AG04450 (cell line): Measurements from ENCODE around the gene CNTNAP2. TPM values are rescaled to one million over a fixed set of nuclear protein-coding genes. Genes with fewer than 3 reads are reported as not detected.

Experiments
- CTCF ChIA-PET: fragments of 300-600, 350-600 bp; formaldehyde crosslinking; extraction: SDS; loops from one replicate; lab custom pipeline; 2022; ENCODE audit warnings: antibody characterized with exemption, inconsistent platforms; lab: Charles Lee
- POLR2A ChIA-PET: fragments of 350-600 bp; formaldehyde crosslinking; extraction: SDS; loops from one replicate; lab custom pipeline; 2021; ENCODE audit warnings: antibody characterized with exemption, inconsistent platforms; lab: Yijun Ruan, JAX
- DNase-seq: peaks from one replicate; pipeline ENCODE4 v3.0.0-alpha.2; 2011; ENCODE audit warnings: low read depth, low spot score
- H3K27ac ChIP-seq: one replicate; pipeline ENCODE4 v1.5.1; 2012; ENCODE audit warnings: low read depth, low read length, control low read depth
- H3K27me3 ChIP-seq: one replicate; pipeline ENCODE4 v1.6.0; 2012; ENCODE audit warnings: low read length; ENCODE audit not compliant: control insufficient read depth, insufficient read depth
- H3K4me3 ChIP-seq: 2 replicates; pipeline ENCODE4 v1.5.1; 2011; ENCODE audit warnings: mild to moderate bottlenecking, low read depth, low read length, control low read depth
- H3K9me3 ChIP-seq: 2 replicates; pipeline ENCODE4 v1.5.1; 2012; ENCODE audit warnings: low read length; ENCODE audit not compliant: control insufficient read depth, insufficient read depth
- polyA plus RNA-seq: library from polyadenylated mRNA; depleted of rRNA; stranded (reverse); fragments of >200 nt; gene quantifications from 2 replicates; pipeline ENCODE4 v1.2.3, GENCODE V29; 2011
- TF ChIP-seq, protein P1 (sequence below): IDR thresholded peaks from 2 replicates; pipeline ENCODE4 v1.5.1; 2011; ENCODE audit warnings: low read depth, low read length, control low read depth, inconsistent platforms

Gene CNTNAP2
- polyA plus RNA-seq, 1 experiment, result not detected

DNA sequence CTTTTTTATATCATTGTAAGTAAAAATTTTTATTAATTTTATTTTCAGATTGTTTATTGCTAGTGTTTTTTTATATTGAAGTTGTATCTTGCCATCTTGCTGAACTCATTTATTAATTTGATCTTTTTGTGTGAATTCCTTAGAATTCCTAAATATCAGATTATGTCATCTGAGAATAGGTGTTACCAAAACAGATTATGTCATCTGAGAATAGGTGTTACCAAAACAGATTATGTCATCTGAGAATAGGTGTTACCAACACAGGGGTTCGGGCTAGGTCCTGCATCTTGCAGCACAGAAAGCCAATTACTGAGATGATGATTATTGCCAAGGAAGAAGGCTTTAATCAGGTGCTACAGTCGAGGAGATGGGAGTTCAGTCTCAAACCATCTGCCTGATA, 383.4 kb downstream of the CNTNAP2 start:
- H3K4me3 ChIP-seq, result no peak overlapping the region
- DNase-seq, result no peak
- no peaks in the 10 kb centered on the region for H3K27me3 ChIP-seq
- no peak overlapping the region for H3K27ac ChIP-seq
- TF ChIP-seq, protein P1, sequence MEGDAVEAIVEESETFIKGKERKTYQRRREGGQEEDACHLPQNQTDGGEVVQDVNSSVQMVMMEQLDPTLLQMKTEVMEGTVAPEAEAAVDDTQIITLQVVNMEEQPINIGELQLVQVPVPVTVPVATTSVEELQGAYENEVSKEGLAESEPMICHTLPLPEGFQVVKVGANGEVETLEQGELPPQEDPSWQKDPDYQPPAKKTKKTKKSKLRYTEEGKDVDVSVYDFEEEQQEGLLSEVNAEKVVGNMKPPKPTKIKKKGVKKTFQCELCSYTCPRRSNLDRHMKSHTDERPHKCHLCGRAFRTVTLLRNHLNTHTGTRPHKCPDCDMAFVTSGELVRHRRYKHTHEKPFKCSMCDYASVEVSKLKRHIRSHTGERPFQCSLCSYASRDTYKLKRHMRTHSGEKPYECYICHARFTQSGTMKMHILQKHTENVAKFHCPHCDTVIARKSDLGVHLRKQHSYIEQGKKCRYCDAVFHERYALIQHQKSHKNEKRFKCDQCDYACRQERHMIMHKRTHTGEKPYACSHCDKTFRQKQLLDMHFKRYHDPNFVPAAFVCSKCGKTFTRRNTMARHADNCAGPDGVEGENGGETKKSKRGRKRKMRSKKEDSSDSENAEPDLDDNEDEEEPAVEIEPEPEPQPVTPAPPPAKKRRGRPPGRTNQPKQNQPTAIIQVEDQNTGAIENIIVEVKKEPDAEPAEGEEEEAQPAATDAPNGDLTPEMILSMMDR, result no peak
- CTCF ChIA-PET, result no interaction called here
- POLR2A ChIA-PET, result no interaction called here
- peaks cover 9% of the 10 kb centered on the region; the same call in 1 of the 2 replicates for H3K9me3 ChIP-seq

DNA sequence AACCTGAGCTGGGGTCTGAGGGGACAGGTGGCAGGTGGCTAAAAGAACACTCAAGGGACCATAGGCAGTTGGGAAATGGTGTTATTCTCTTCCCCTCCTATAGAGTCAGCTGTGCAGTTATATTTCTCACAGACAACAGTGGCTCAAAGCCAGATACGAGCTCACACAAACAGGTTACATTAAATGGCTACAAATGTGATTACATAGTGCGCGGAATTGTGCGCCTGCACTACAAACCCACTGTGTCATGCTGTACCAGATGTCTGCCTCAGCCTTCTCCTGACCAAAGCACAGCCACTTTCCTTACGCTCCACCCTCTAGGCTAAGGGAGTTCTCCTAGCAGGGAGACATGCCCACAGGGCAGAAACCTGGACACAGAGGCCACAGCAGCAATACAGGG, 387.2 kb downstream of the CNTNAP2 start:
- no peak for DNase-seq
- ChIA-PET CTCF (no interaction called here), POLR2A (no interaction called here)
- peaks cover 41% of the 10 kb centered on the region for H3K9me3 ChIP-seq
- no peak overlapping the region for H3K27ac ChIP-seq
- H3K27me3 ChIP-seq, result no peaks in the 10 kb centered on the region
- TF ChIP-seq, protein P1, result no peak
- H3K4me3 ChIP-seq, result no peak overlapping the region

DNA sequence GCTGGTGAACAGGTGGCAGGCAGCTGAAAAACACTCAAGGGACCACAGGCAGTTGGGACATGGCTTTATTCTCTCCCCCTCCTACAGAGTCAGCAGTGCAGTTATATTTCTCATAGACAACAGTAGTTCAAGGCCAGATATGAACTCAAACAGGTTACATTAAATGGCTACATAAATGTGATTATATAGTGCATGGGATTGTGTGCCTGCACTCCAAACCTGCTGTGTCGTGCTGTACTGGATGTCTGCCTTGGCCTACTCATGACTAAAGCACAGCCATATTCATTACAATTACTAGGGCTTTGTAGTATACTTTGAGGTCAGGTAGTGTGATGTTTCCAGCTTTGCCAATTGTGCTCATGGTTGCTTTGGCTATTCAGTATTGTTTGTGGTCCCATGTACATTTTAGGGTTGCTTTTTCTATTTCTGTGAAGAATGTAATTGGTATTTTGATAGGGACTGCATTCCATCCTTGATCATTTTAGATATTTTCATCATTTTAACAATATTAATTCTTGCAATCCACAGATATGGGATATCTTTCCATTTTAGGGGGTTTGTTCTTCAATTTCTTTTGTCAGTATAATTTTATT, 393.6 kb downstream of the CNTNAP2 start:
- H3K27ac ChIP-seq, result no peak overlapping the region
- no peaks in the 10 kb centered on the region for H3K27me3 ChIP-seq
- no peak for DNase-seq
- POLR2A ChIA-PET, result no interaction called here
- no peak overlapping the region for H3K4me3 ChIP-seq
- H3K9me3 ChIP-seq, result peaks cover 42% of the 10 kb centered on the region
- CTCF ChIA-PET, result no interaction called here
- TF ChIP-seq, protein P1, result no peak

DNA sequence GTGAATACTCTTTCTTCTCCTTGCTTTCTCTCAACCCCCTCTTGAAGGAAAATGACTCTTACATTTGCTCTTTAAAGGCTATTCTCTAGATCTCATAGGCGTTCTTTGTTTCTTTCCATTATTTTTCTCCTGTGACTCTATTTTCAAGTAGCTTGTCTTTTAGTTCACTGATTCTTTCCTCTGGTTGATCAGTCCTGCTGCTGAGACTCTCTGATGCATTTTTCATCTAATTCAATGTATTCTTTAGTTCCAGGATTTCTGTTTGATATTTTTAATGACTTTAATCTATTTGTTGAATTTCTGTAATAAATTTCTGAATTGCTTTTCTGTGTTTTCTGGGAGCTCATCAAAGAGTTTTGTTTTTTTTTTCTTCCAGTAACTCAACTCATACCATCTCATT, 397.7 kb downstream of the CNTNAP2 start:
- DNase-seq, result no peak
- CTCF ChIA-PET, result no interaction called here
- POLR2A ChIA-PET, result no interaction called here
- TF ChIP-seq, protein P1, result no peak
- H3K27ac ChIP-seq, result no peak overlapping the region
- H3K27me3 ChIP-seq, result no peaks in the 10 kb centered on the region
- peaks cover 7% of the 10 kb centered on the region for H3K9me3 ChIP-seq
- no peak overlapping the region for H3K4me3 ChIP-seq

DNA sequence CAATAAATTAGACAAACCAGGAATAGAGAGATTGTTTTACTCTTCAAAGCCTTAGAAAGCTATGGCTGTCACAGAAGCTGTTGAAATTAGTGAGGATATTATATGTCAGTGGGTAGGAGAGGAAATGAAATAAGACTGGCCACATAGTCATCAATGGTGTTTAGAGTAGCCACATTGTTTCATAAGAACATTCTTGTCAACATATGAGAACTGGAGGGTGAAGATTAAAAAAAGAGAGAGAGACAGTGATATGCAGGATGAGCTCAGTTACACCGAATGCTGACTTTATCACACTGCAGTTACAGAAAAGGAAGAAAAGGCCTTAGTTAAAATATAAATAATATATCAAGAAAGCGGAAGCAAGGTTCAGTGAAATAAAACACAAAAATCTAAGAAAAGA, 412.0 kb downstream of the CNTNAP2 start:
- ChIA-PET CTCF (no interaction called here), POLR2A (no interaction called here)
- Histone ChIP-seq H3K9me3 (peaks cover 3% of the 10 kb centered on the region), H3K27ac (no peak overlapping the region), H3K27me3 (no peaks in the 10 kb centered on the region), H3K4me3 (no peak overlapping the region)
- TF ChIP-seq, protein P1, result no peak
- DNase-seq, result no peak
